OCI-LY3 (cell line): ENCODE results near the gene HMOX1.

Experiments
- H2AFZ ChIP-seq: fragments of 200-600, 300-600 bp; shearing (Covaris generic); 2 replicates; pipeline ENCODE4 v1.6.0; 2014; ENCODE audit warnings: antibody characterized with exemption, low read depth, low read length
- H3K27ac ChIP-seq: fragments of 200-600, 300-600 bp; sonication (generic); 2 replicates; pipeline ENCODE4 v1.5.1; 2014; ENCODE audit warnings: mild to moderate bottlenecking, low read length, moderate library complexity, mixed read lengths
- H3K27me3 ChIP-seq: fragments of 200-600, 300-600 bp; sonication (generic); 2 replicates; pipeline ENCODE4 v1.6.1; 2014; ENCODE audit warnings: low read depth, low read length, mixed read lengths
- H3K36me3 ChIP-seq: fragments of 200-600, 300-600 bp; sonication (generic); replicated peaks from 2 replicates; pipeline ENCODE3; 2014; ENCODE audit warnings: low read depth, low read length, mixed read lengths
- H3K4me1 ChIP-seq: fragments of 300-600, 200-600 bp; sonication (generic); 2 replicates; pipeline ENCODE4 v1.6.1; 2014; ENCODE audit warnings: low read length, mixed read lengths
- H3K4me2 ChIP-seq: fragments of 200-600, 300-600 bp; sonication (generic); 2 replicates; pipeline ENCODE4 v1.6.1; 2014; ENCODE audit warnings: low read length, mixed read lengths
- H3K4me3 ChIP-seq: fragments of 300-600, 200-600 bp; sonication (generic); 2 replicates; pipeline ENCODE4 v1.5.1; 2014; ENCODE audit warnings: antibody characterized with exemption, mild to moderate bottlenecking, low read length, moderate library complexity
- H3K79me2 ChIP-seq: fragments of 300-600, 200-600 bp; shearing (Covaris generic); 2 replicates; pipeline ENCODE4 v1.6.1; 2014; ENCODE audit warnings: mild to moderate bottlenecking, low read length, mixed read lengths
- H3K9ac ChIP-seq: fragments of 300-600, 200-600 bp; shearing (Covaris generic); 2 replicates; pipeline ENCODE4 v1.6.0; 2014; ENCODE audit warnings: mild to moderate bottlenecking, low read length, moderate library complexity
- H3K9me3 ChIP-seq: fragments of 200-600, 300-600 bp; shearing (Covaris generic); 2 replicates; pipeline ENCODE4 v1.6.1; 2014; ENCODE audit warnings: low read length, mixed read lengths; ENCODE audit not compliant: insufficient read depth
- H4K20me1 ChIP-seq: fragments of 200-600, 300-600 bp; sonication (generic); 2 replicates; pipeline ENCODE4 v1.6.1; 2016; ENCODE audit warnings: low read length, mixed read lengths; ENCODE audit not compliant: insufficient read depth
- CTCF ChIP-seq: fragments of 200-600, 300-600 bp; sonication (generic); IDR thresholded peaks from 2 replicates; pipeline ENCODE4 v1.5.1; 2014; ENCODE audit warnings: antibody characterized with exemption, low read length, low read depth
- EZH2phosphoT487 ChIP-seq: fragments of 200-600 bp; shearing (Covaris generic); IDR thresholded peaks from 2 replicates; pipeline ENCODE4 v1.6.1; 2018; ENCODE audit warnings: antibody characterized with exemption, mixed run types, low read depth

HMOX1 gene

DNA sequence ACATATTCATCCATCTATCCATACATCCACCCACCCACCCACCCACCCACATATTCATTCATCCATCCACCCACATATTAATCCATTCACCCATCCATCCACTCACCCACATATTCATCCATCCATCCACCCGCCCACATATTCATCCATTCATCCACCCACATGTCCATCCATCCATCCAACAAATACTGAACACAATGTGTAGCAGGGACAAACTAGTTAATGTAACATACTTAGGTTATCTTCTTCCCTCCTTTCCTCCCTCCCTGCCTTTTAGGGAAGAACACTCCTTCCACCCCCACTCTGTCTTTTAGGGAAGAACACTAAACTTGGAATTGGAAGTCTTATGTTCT, 58.4 kb downstream of the HMOX1 start:
- no peaks in the 10 kb centered on the region for H3K27me3 ChIP-seq
- H3K4me2 ChIP-seq, result no peak overlapping the region
- peaks cover 40% of the 10 kb centered on the region for H3K36me3 ChIP-seq
- H3K9me3 ChIP-seq, result no peaks in the 10 kb centered on the region
- no peak overlapping the region for H3K9ac ChIP-seq
- H3K79me2 ChIP-seq, result no peaks in the 10 kb centered on the region
- TF ChIP-seq CTCF (no peak), EZH2phosphoT487 (no peak)
- no peak overlapping the region for H2AFZ ChIP-seq
- H3K27ac ChIP-seq, result no peak overlapping the region
- H4K20me1 ChIP-seq, result peaks cover 59% of the 10 kb centered on the region
- no peak overlapping the region for H3K4me3 ChIP-seq
- H3K4me1 ChIP-seq, result no peaks in the 10 kb centered on the region

GRCh38 chr22:35440129-35440528, 59.2 kb downstream of the HMOX1 start:
- H3K4me3 ChIP-seq, result no peak overlapping the region
- no peaks in the 10 kb centered on the region for H3K4me1 ChIP-seq
- no peak overlapping the region for H3K9ac ChIP-seq

GRCh38 chr22:35441489-35442100, 60.7 kb downstream of the HMOX1 start:
- Histone ChIP-seq H3K27ac (no peak overlapping the region), H3K36me3 (peaks cover 37% of the 10 kb centered on the region), H3K9me3 (no peaks in the 10 kb centered on the region), H4K20me1 (peaks cover 50% of the 10 kb centered on the region), H3K4me1 (no peaks in the 10 kb centered on the region), H3K9ac (no peak overlapping the region), H2AFZ (no peak overlapping the region), H3K79me2 (no peaks in the 10 kb centered on the region), H3K27me3 (no peaks in the 10 kb centered on the region), H3K4me3 (no peak overlapping the region), H3K4me2 (no peak overlapping the region)
- TF ChIP-seq EZH2phosphoT487, result no peak
- TF ChIP-seq CTCF, result no peak

More at GRCh38 chr22:35440129-35440528, 59.2 kb downstream of the HMOX1 start:
- TF ChIP-seq CTCF (no peak), EZH2phosphoT487 (no peak)
- Histone ChIP-seq H4K20me1 (peaks cover 57% of the 10 kb centered on the region), H3K27me3 (no peaks in the 10 kb centered on the region), H3K4me2 (no peak overlapping the region), H3K79me2 (no peaks in the 10 kb centered on the region), H2AFZ (no peak overlapping the region), H3K9me3 (no peaks in the 10 kb centered on the region), H3K27ac (no peak overlapping the region), H3K36me3 (peaks cover 37% of the 10 kb centered on the region)

DNA sequence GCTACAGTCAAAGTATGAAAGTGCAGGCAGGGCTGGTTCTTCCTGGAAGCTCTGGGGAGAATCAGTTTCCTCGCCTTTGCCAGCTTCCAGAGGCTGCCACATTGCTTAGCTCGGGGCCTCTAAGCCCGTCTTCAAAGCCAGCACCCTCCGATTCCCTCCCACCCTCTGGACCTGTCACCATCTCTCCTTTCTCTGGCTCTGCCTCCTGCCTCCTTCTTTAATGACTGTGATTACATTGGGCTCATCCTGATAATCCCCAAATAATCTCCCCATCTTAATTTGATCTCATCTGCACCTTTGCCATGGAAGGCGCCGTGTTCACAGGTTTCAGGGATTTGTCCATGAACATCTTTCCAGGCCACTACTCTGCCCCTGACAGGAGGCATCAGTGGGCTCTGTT, 61.6 kb downstream of the HMOX1 start:
- Histone ChIP-seq H3K36me3 (peaks cover 35% of the 10 kb centered on the region), H4K20me1 (peaks cover 42% of the 10 kb centered on the region), H3K27ac (no peak overlapping the region)

More for the DNA sequence above, 61.6 kb downstream of the HMOX1 start:
- Histone ChIP-seq H3K4me2 (no peak overlapping the region), H3K79me2 (no peaks in the 10 kb centered on the region), H3K4me1 (no peaks in the 10 kb centered on the region), H3K9ac (no peak overlapping the region), H3K9me3 (no peaks in the 10 kb centered on the region), H3K4me3 (no peak overlapping the region), H3K27me3 (no peaks in the 10 kb centered on the region), H2AFZ (no peak overlapping the region)
- TF ChIP-seq EZH2phosphoT487 (no peak), CTCF (no peak)
